Endodermal cell (in vitro differentiated cells): ENCODE measurements around the gene KPNA3. TPM values are rescaled to one million over a fixed set of nuclear protein-coding genes. Genes with fewer than 3 reads are reported as not detected.
"Not testable (repeated sequence)": the region's sequence is repeated elsewhere in the genome, so short reads cannot be mapped to it uniquely, and the experiment has no call there.

Experiments
- DNase-seq: peaks from one replicate; pipeline ENCODE4 v3.0.0-alpha.2; 2017
- H3K27ac ChIP-seq: 2 replicates; pipeline ENCODE4 v1.5.1; 2013; ENCODE audit warnings: mild to moderate bottlenecking, low read depth, low read length, moderate library complexity
- H3K27me3 ChIP-seq: 2 replicates; pipeline ENCODE4 v1.6.1; 2013; ENCODE audit warnings: mild to moderate bottlenecking, low read length, moderate library complexity; ENCODE audit not compliant: insufficient read depth, control insufficient read depth, poor library complexity, severe bottlenecking
- H3K36me3 ChIP-seq: 2 replicates; pipeline ENCODE4 v1.7.0; 2013; ENCODE audit warnings: mild to moderate bottlenecking, low read length, moderate library complexity; ENCODE audit not compliant: control insufficient read depth, insufficient read depth
- H3K4me1 ChIP-seq: one replicate; pipeline ENCODE4 v1.7.0; 2013; ENCODE audit warnings: low read length; ENCODE audit not compliant: control insufficient read depth, insufficient read depth
- H3K4me3 ChIP-seq: 2 replicates; pipeline ENCODE4 v1.5.1; 2013; ENCODE audit warnings: mild to moderate bottlenecking, low read length, moderate library complexity
- H3K9ac ChIP-seq: 2 replicates; pipeline ENCODE4 v1.6.1; 2013; ENCODE audit warnings: mild to moderate bottlenecking, low read length, moderate library complexity; ENCODE audit not compliant: poor library complexity, severe bottlenecking; ENCODE audit errors: extremely low read depth
- H3K9me3 ChIP-seq: 2 replicates; pipeline ENCODE4 v1.6.1; 2013; ENCODE audit warnings: mild to moderate bottlenecking, low read length, moderate library complexity; ENCODE audit not compliant: control insufficient read depth
- H3K27ac Mint-ChIP-seq: 2 replicates; pipeline ENCODE4 v1.8.0; 2020; ENCODE audit warnings: mixed read lengths
- H3K27me3 Mint-ChIP-seq: 2 replicates; pipeline ENCODE4 v1.8.0; 2021; ENCODE audit warnings: mild to moderate bottlenecking, mixed read lengths; ENCODE audit not compliant: insufficient read depth
- H3K36me3 Mint-ChIP-seq: 2 replicates; pipeline ENCODE4 v1.8.0; 2020; ENCODE audit warnings: low read depth, mixed read lengths
- H3K4me1 Mint-ChIP-seq: 2 replicates; pipeline ENCODE4 v1.8.0; 2020; ENCODE audit warnings: mixed read lengths
- H3K4me3 Mint-ChIP-seq: 2 replicates; pipeline ENCODE4 v1.8.0; 2020; ENCODE audit warnings: mild to moderate bottlenecking, moderate library complexity, mixed read lengths
- H3K9me3 Mint-ChIP-seq: 2 replicates; pipeline ENCODE4 v1.8.0; 2020; ENCODE audit warnings: mild to moderate bottlenecking, mixed read lengths
- CTCF ChIP-seq: fragments of 200-600 bp; sonication (generic); conservative IDR thresholded peaks from 2 replicates; pipeline ENCODE4 v1.5.0; 2021; ENCODE audit warnings: antibody characterized with exemption, mild to moderate bottlenecking
- WGBS, 2 experiments: methylation state at CpG; one replicate each; pipeline versions ENCODE4 v1.1.5 to v1.1.7; 2013; ENCODE audit warnings: missing lambda C conversion rate in 2 of 2, mixed read lengths in 1 of 2; ENCODE audit not compliant: insufficient coverage in 1 of 2, insufficient read length in 1 of 2; 5-methylcytosine and 5-hydroxymethylcytosine counted together
- total RNA-seq, 2 donors: library from RNA; stranded (reverse); fragmentation: NEBNext Ultra II Directional in 1 of 2; extraction: Animal tissue kit (Norgen Biotek cat#: 25700) in 1 of 2; gene quantifications; 2 replicates in 1 of 2; 3 replicates in 1 of 2; pipeline ENCODE4 v1.2.1, GENCODE V29; 2021

Gene KPNA3
- total RNA-seq, 2 donors from 2014 or later = 59.0 to 64.2 TPM

GRCh38 chr13:49827336-49827735, 34.9 kb upstream of the KPNA3 start:
- no peaks in the 10 kb centered on the region for H3K27me3 ChIP-seq
- H3K9ac ChIP-seq = no peak overlapping the region
- no peak overlapping the region for H3K27ac ChIP-seq
- Mint-ChIP-seq H3K27ac (no peak overlapping the region), H3K27me3 (peaks cover 6% of the 10 kb centered on the region), H3K4me1 (no peaks in the 10 kb centered on the region), H3K9me3 (peaks cover 6% of the 10 kb centered on the region), H3K4me3 (no peak overlapping the region), H3K36me3 (no peaks in the 10 kb centered on the region)
- WGBS, 2 experiments = 90 to 95% methylated on average over 2 of the region's 2 CpGs
- no peaks in the 10 kb centered on the region for H3K4me1 ChIP-seq
- no peak for DNase-seq
- H3K4me3 ChIP-seq = no peak overlapping the region
- no peaks in the 10 kb centered on the region for H3K9me3 ChIP-seq
- no peaks in the 10 kb centered on the region for H3K36me3 ChIP-seq
- no peak for TF ChIP-seq CTCF

- Histone ChIP-seq H3K27me3 (no peaks in the 10 kb centered on the region), H3K27ac (no peak overlapping the region), H3K9ac (no peak overlapping the region), H3K9me3 (no peaks in the 10 kb centered on the region), H3K4me3 (peak overlapping the region; percentile 53), H3K4me1 (no peaks in the 10 kb centered on the region), H3K36me3 (no peaks in the 10 kb centered on the region)
- peaks cover 5% of the 10 kb centered on the region for H3K4me1 Mint-ChIP-seq
- DNase-seq = no peak
- H3K27me3 Mint-ChIP-seq = peaks cover 4% of the 10 kb centered on the region
- H3K36me3 Mint-ChIP-seq = no peaks in the 10 kb centered on the region
- no peak for TF ChIP-seq CTCF
- H3K27ac Mint-ChIP-seq = no peak overlapping the region
- no peaks in the 10 kb centered on the region for H3K9me3 Mint-ChIP-seq
- 88 to 92% methylated on average over 3 to 5 of the region's 5 CpGs for WGBS, 2 experiments
- no peak overlapping the region for H3K4me3 Mint-ChIP-seq
Measured at GRCh38 chr13:49821216-49822009, 28.9 kb upstream of the KPNA3 start.

- Mint-ChIP-seq H3K4me3 (no peak overlapping the region), H3K4me1 (peaks cover 5% of the 10 kb centered on the region), H3K9me3 (no peaks in the 10 kb centered on the region), H3K27ac (no peak overlapping the region), H3K27me3 (peaks cover 4% of the 10 kb centered on the region), H3K36me3 (no peaks in the 10 kb centered on the region)
- no peaks in the 10 kb centered on the region for H3K9me3 ChIP-seq
- H3K4me3 ChIP-seq = peak overlapping the region; percentile 53
- WGBS, 2 experiments = 91% methylated on average over 2 of the region's 2 CpGs; no CpG with 5 or more reads in 1 of the 2 experiments
- H3K9ac ChIP-seq = no peak overlapping the region
- no peak overlapping the region for H3K27ac ChIP-seq
- H3K4me1 ChIP-seq = no peaks in the 10 kb centered on the region
- no peaks in the 10 kb centered on the region for H3K27me3 ChIP-seq
- no peaks in the 10 kb centered on the region for H3K36me3 ChIP-seq
- no peak for DNase-seq
- no peak for TF ChIP-seq CTCF
Measured at GRCh38 chr13:49820591-49821215, 28.2 kb upstream of the KPNA3 start.

- H3K4me3 Mint-ChIP-seq, H3K4me1 ChIP-seq, H3K9ac ChIP-seq, H3K9me3 ChIP-seq, H3K27ac ChIP-seq, H3K27me3 ChIP-seq, H3K9me3 Mint-ChIP-seq, H3K36me3 Mint-ChIP-seq, H3K27ac Mint-ChIP-seq, H3K4me1 Mint-ChIP-seq, DNase-seq, H3K4me3 ChIP-seq, H3K27me3 Mint-ChIP-seq, H3K36me3 ChIP-seq: not testable (repeated sequence)
- 98 to 100% methylated on average over 2 to 4 of the region's 4 CpGs for WGBS, 2 experiments
Measured at GRCh38 chr13:49816047-49816446, 23.6 kb upstream of the KPNA3 start.
